Fibroblast of mammary gland (primary cell): ENCODE data around the gene TNNT2.

Source experiments
- DNase-seq: peaks from one replicate; pipeline ENCODE4 v3.0.0-alpha.2; 2010; ENCODE audit warnings: low read depth
- H3K4me3 ChIP-seq: 2 replicates; pipeline ENCODE4 v1.5.1; 2011; ENCODE audit warnings: low read depth, mild to moderate bottlenecking, low read length, moderate library complexity; ENCODE audit not compliant: control insufficient read depth
- CTCF ChIP-seq: conservative IDR thresholded peaks from 2 replicates; pipeline ENCODE4 v1.5.1; 2011; ENCODE audit warnings: low read depth, low read length, inconsistent platforms; ENCODE audit not compliant: control insufficient read depth, insufficient read depth

The TNNT2 gene

GRCh38 chr1:201391651-201392511, 14.4 kb upstream of the TNNT2 start:
- no peak overlapping the region for H3K4me3 ChIP-seq
- TF ChIP-seq CTCF, result no peak
- no peak for DNase-seq

GRCh38 chr1:201391225-201391624, 13.7 kb upstream of the TNNT2 start:
- no peak for DNase-seq
- no peak for TF ChIP-seq CTCF

GRCh38 chr1:201389051-201389450, 11.6 kb upstream of the TNNT2 start:
- H3K4me3 ChIP-seq, result no peak overlapping the region
- no peak for TF ChIP-seq CTCF
- no peak for DNase-seq

More at GRCh38 chr1:201391225-201391624, 13.7 kb upstream of the TNNT2 start:
- no peak overlapping the region for H3K4me3 ChIP-seq

GRCh38 chr1:201386208-201386607, 8.7 kb upstream of the TNNT2 start:
- H3K4me3 ChIP-seq, result no peak overlapping the region
- no peak for TF ChIP-seq CTCF
- no peak for DNase-seq

GRCh38 chr1:201385299-201385891, 7.9 kb upstream of the TNNT2 start:
- peak; percentile 81 for TF ChIP-seq CTCF
- peak; percentile 22 for DNase-seq

GRCh38 chr1:201384406-201384782, 6.9 kb upstream of the TNNT2 start:
- H3K4me3 ChIP-seq, result no peak overlapping the region
- peak; percentile 7 for DNase-seq
- no peak for TF ChIP-seq CTCF

More at GRCh38 chr1:201385299-201385891, 7.9 kb upstream of the TNNT2 start:
- no peak overlapping the region for H3K4me3 ChIP-seq
